GM12891 (cell line): Measurements from ENCODE around the gene SLC6A8.

Source experiments
- POLR2A ChIP-seq: IDR thresholded peaks from 2 replicates; pipeline ENCODE4 v1.6.1; 2011; ENCODE audit warnings: low read depth, low read length, control low read depth
- POLR2AphosphoS5 ChIP-seq: IDR thresholded peaks from 2 replicates; pipeline ENCODE4 v1.6.1; 2011; ENCODE audit warnings: low read depth, low read length, control low read depth
- TAF1 ChIP-seq: IDR thresholded peaks from 2 replicates; pipeline ENCODE4 v1.6.1; 2011; ENCODE audit warnings: low read depth, low read length, control low read depth

- no peak for TF ChIP-seq POLR2A
- TF ChIP-seq POLR2AphosphoS5, result no peak
- no peak for TF ChIP-seq TAF1
Measured at GRCh38 chrX:153740631-153741222, 53.0 kb downstream of the SLC6A8 start.
